ENCODE results near the gene MPPED2.

MPPED2 gene

GRCh38 chr11:30586251-30587144 is at the start of gene MPPED2:
TSS of gene MPPED2 (minus strand) at chr11:30586353. CDS start at chr11:30580373, 5,980 bp downstream.
- DNase-seq = no peak

- DNase-seq = no peak
Measured at GRCh38 chr11:30635401-30635989, 49.3 kb upstream of the MPPED2 start.

GRCh38 chr11:30631148-30631547 is 45.0 kb upstream of the MPPED2 start:
- DNase-seq = no peak

- DNase-seq = no peak
Measured at GRCh38 chr11:30619767-30620166, 33.6 kb upstream of the MPPED2 start.

GRCh38 chr11:30617762-30618161 is 31.6 kb upstream of the MPPED2 start:
- DNase-seq = no peak

- DNase-seq = no peak
Measured at GRCh38 chr11:30610628-30611027, 24.5 kb upstream of the MPPED2 start.

GRCh38 chr11:30608534-30608933 is 22.4 kb upstream of the MPPED2 start:
- no peak for DNase-seq

GRCh38 chr11:30605036-30605605 is 19.0 kb upstream of the MPPED2 start:
- DNase-seq = no peak

GRCh38 chr11:30603357-30603756 is 17.2 kb upstream of the MPPED2 start:
- no peak for DNase-seq

- no peak for DNase-seq
Measured at GRCh38 chr11:30596832-30597231, 10.7 kb upstream of the MPPED2 start.

- no peak for DNase-seq
Measured at GRCh38 chr11:30595934-30596333, 9.8 kb upstream of the MPPED2 start.

- DNase-seq = no peak
Measured at GRCh38 chr11:30594646-30595411, 8.7 kb upstream of the MPPED2 start.

GRCh38 chr11:30587269-30587812 is 1.2 kb upstream of the MPPED2 start:
- DNase-seq = no peak

GRCh38 chr11:30585892-30586250 is 282 bp downstream of the MPPED2 start:
- DNase-seq = no peak

GRCh38 chr11:30585125-30585891 is 845 bp downstream of the MPPED2 start:
- no peak for DNase-seq

GRCh38 chr11:30583476-30584280 is 2.5 kb downstream of the MPPED2 start:
- DNase-seq = no peak

GRCh38 chr11:30582726-30583125 is 3.4 kb downstream of the MPPED2 start:
- no peak for DNase-seq

- no peak for DNase-seq
Measured at GRCh38 chr11:30581675-30582074, 4.5 kb downstream of the MPPED2 start.

- DNase-seq = no peak
Measured at GRCh38 chr11:30580573-30580972, 5.6 kb downstream of the MPPED2 start.

GRCh38 chr11:30579415-30580175 is 6.6 kb downstream of the MPPED2 start:
- no peak for DNase-seq

GRCh38 chr11:30578406-30578805 is 7.7 kb downstream of the MPPED2 start:
- DNase-seq = no peak
